Measurements from ENCODE around the gene LAMB2. TPM values are rescaled to one million over a fixed set of nuclear protein-coding genes. Genes with fewer than 3 reads are reported as not detected.

LAMB2 gene
- total RNA-seq, 2 donors from 2014 or later = 83.6 to 97.8 TPM

GRCh38 chr3:49131576-49131975, 1.3 kb downstream of the LAMB2 start:
- no peaks in the 10 kb centered on the region for H3K9me3 ChIP-seq (ENCODE audit: control insufficient read depth, low read length)
- WGBS, 2 experiments (ENCODE audit: insufficient coverage in 1 of 2, insufficient read length in 1 of 2) = 98 to 100% methylated on average over 4 to 6 of the region's 6 CpGs
- Mint-ChIP-seq H3K4me3 (peak overlapping the region; percentile 78), H3K27ac (no peak overlapping the region), H3K36me3 (ENCODE audit: low read depth) (peaks cover 3% of the 10 kb centered on the region), H3K27me3 (ENCODE audit: insufficient read depth) (no peaks in the 10 kb centered on the region), H3K9me3 (no peaks in the 10 kb centered on the region), H3K4me1 (no peaks in the 10 kb centered on the region)
- peak overlapping the region; percentile 91 for H3K4me3 ChIP-seq (ENCODE audit: low read length)
- no peak overlapping the region for H3K27ac ChIP-seq (ENCODE audit: low read depth, low read length)
- no peaks in the 10 kb centered on the region for H3K27me3 ChIP-seq (ENCODE audit: control insufficient read depth, insufficient read depth, low read length, poor library complexity, severe bottlenecking)
- no peak for DNase-seq
- no peak overlapping the region for H3K9ac ChIP-seq (ENCODE audit: extremely low read depth, low read length, poor library complexity, severe bottlenecking)
- peaks cover 7% of the 10 kb centered on the region for H3K36me3 ChIP-seq (ENCODE audit: control insufficient read depth, insufficient read depth, low read length)
- peaks cover 5% of the 10 kb centered on the region for H3K4me1 ChIP-seq (ENCODE audit: control insufficient read depth, insufficient read depth, low read length)
- no peak for TF ChIP-seq CTCF (conservative IDR thresholded peaks at IDR 0.05)

GRCh38 chr3:49131040-49131439, 1.8 kb downstream of the LAMB2 start:
- H3K36me3 Mint-ChIP-seq (ENCODE audit: low read depth) = peaks cover 3% of the 10 kb centered on the region
- DNase-seq = no peak
- H3K27me3 Mint-ChIP-seq (ENCODE audit: insufficient read depth) = no peaks in the 10 kb centered on the region
- Histone ChIP-seq H3K4me1 (ENCODE audit: control insufficient read depth, insufficient read depth, low read length) (peaks cover 5% of the 10 kb centered on the region), H3K4me3 (ENCODE audit: low read length) (no peak overlapping the region), H3K9me3 (ENCODE audit: control insufficient read depth, low read length) (no peaks in the 10 kb centered on the region), H3K27me3 (ENCODE audit: control insufficient read depth, insufficient read depth, low read length, poor library complexity, severe bottlenecking) (no peaks in the 10 kb centered on the region), H3K36me3 (ENCODE audit: control insufficient read depth, insufficient read depth, low read length) (peaks cover 7% of the 10 kb centered on the region), H3K27ac (ENCODE audit: low read depth, low read length) (no peak overlapping the region), H3K9ac (ENCODE audit: extremely low read depth, low read length, poor library complexity, severe bottlenecking) (no peak overlapping the region)
- peak overlapping the region; percentile 78 for H3K4me3 Mint-ChIP-seq
- no peak for TF ChIP-seq CTCF (conservative IDR thresholded peaks at IDR 0.05)
- no peaks in the 10 kb centered on the region for H3K9me3 Mint-ChIP-seq
- no peaks in the 10 kb centered on the region for H3K4me1 Mint-ChIP-seq
- 92 to 93% methylated on average over 8 to 12 of the region's 12 CpGs for WGBS, 2 experiments (ENCODE audit: insufficient coverage in 1 of 2, insufficient read length in 1 of 2)
- H3K27ac Mint-ChIP-seq = no peak overlapping the region

- DNase-seq = peak; percentile 60
- no peaks in the 10 kb centered on the region for H3K27me3 ChIP-seq (ENCODE audit: control insufficient read depth, insufficient read depth, low read length, poor library complexity, severe bottlenecking)
- H3K27ac Mint-ChIP-seq = no peak overlapping the region
Observed at GRCh38 chr3:49124991-49125670, 7.7 kb downstream of the LAMB2 start.

More at GRCh38 chr3:49124991-49125670, 7.7 kb downstream of the LAMB2 start:
- H3K4me1 ChIP-seq (ENCODE audit: control insufficient read depth, insufficient read depth, low read length) = peaks cover 4% of the 10 kb centered on the region
- Mint-ChIP-seq H3K9me3 (no peaks in the 10 kb centered on the region), H3K27me3 (ENCODE audit: insufficient read depth) (no peaks in the 10 kb centered on the region), H3K36me3 (ENCODE audit: low read depth) (peaks cover 16% of the 10 kb centered on the region), H3K4me1 (no peaks in the 10 kb centered on the region), H3K4me3 (no peak overlapping the region)
- WGBS, 2 experiments (ENCODE audit: insufficient coverage in 1 of 2, insufficient read length in 1 of 2) = 91 to 92% methylated on average over 9 to 14 of the region's 14 CpGs
- H3K9me3 ChIP-seq (ENCODE audit: control insufficient read depth, low read length) = no peaks in the 10 kb centered on the region
- peak; percentile 50 for TF ChIP-seq CTCF (conservative IDR thresholded peaks at IDR 0.05)
- H3K4me3 ChIP-seq (ENCODE audit: low read length) = no peak overlapping the region
- H3K9ac ChIP-seq (ENCODE audit: extremely low read depth, low read length, poor library complexity, severe bottlenecking) = no peak overlapping the region
- peaks cover 35% of the 10 kb centered on the region for H3K36me3 ChIP-seq (ENCODE audit: control insufficient read depth, insufficient read depth, low read length)
- no peak overlapping the region for H3K27ac ChIP-seq (ENCODE audit: low read depth, low read length)

Data from endodermal cell (in vitro differentiated cells).